Testis (tissue), 2 donors: ENCODE results near the gene TMOD3.

Source experiments
- CTCF ChIP-seq, 3 experiments: fragments of 450-650 bp in 2 of 3; fragments of 200-600 bp in 1 of 3; sonication (generic) in 1 of 3; IDR thresholded peaks; one replicate each; pipeline ENCODE4 v1.5.1; 2016 to 2019; ENCODE audit warnings: antibody characterized with exemption in 3 of 3, mild to moderate bottlenecking in 2 of 3, moderate library complexity in 1 of 3
- POLR2A ChIP-seq: fragments of 450-650 bp; IDR thresholded peaks from one replicate; pipeline ENCODE4 v1.6.1; 2017; ENCODE audit warnings: antibody characterized with exemption, mild to moderate bottlenecking, moderate library complexity

DNA sequence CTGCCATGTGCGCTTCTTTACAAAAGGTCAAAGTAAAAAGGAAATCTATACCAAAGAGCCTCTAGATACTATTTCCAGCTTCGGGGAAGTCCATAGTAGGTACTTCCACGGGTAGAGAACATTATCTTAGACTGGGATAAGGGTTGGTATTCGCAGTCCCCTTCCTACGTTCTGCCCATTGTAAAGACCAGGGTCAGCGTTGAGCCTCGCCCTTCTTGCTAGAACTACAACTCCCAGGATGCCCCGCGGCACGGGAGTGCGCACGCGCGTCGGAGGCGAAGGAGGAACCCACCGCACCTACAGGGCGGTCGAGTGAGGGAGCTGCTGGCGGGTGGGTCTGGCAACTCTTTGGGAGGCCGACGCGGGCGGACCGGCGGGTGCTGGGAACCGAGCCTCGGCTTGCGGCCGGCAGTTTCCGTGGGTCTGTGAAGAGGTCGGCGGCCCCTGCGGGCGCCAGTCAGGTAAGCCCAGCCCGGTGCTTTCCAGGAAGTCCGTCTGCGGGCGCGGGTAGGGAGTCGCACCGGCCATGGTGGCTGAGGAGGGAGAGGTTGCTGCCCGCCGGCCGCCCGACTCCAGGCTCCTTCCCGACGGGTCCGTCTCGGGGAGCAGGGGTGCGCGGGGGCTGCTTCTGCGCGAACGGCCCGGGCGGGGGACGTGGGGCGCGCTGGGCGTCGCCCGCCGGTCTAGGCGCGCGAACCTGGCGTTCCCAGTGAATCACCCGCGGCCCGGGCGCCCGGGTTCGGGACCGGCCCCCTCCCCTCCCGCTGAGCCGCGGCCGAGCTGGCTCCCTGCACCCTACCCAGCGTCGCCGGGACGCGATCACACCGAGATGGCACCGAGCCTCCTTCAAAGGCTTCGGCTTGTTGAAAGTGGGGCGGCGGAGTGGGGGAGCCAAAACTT lies at the start of gene TMOD3:
- TF ChIP-seq CTCF (IDR thresholded peaks at IDR 0.05) (peak in 1 of 3 experiments; percentile 16), POLR2A (peak; percentile 84)
